GM20000 (cell line): ENCODE results near the gene CFP.

Source experiments
- DNase-seq: peaks from one replicate; pipeline ENCODE4 v3.0.0; 2012; ENCODE audit warnings: low spot score
- CTCF ChIP-seq: IDR thresholded peaks from 2 replicates; pipeline ENCODE4 v1.5.1; 2012; ENCODE audit warnings: mild to moderate bottlenecking, control low read depth; ENCODE audit errors: extremely low read depth, missing control alignments

The CFP gene

GRCh38 chrX:47634871-47635575 lies 5.3 kb upstream of the CFP start:
- no peak for DNase-seq
- no peak for TF ChIP-seq CTCF

- no peak for DNase-seq
- TF ChIP-seq CTCF, result no peak
Observed at GRCh38 chrX:47633689-47634590, 4.2 kb upstream of the CFP start.

GRCh38 chrX:47632666-47633065 lies 2.9 kb upstream of the CFP start:
- TF ChIP-seq CTCF, result no peak
- DNase-seq, result no peak

- no peak for DNase-seq
- TF ChIP-seq CTCF, result no peak
Observed at GRCh38 chrX:47631676-47632075, 1.9 kb upstream of the CFP start.

GRCh38 chrX:47628982-47629381 lies 748 bp downstream of the CFP start:
- TF ChIP-seq CTCF, result no peak
- DNase-seq, result no peak

- TF ChIP-seq CTCF, result no peak
- DNase-seq, result no peak
Observed at GRCh38 chrX:47625365-47625764, 4.4 kb downstream of the CFP start.

GRCh38 chrX:47623540-47624027 lies 6.1 kb downstream of the CFP start:
- TF ChIP-seq CTCF, result no peak
- peak; percentile 40 for DNase-seq
